K562 (cell line): ENCODE results near the gene SPEG. TPM values are rescaled to one million over a fixed set of nuclear protein-coding genes. Genes with fewer than 3 reads are reported as not detected.

Experiments used
- ATAC-seq: fragments of 200-7000 bp; cut with Tn5 transposase; 3 replicates; pipeline ENCODE4 v1.9.1; 2020; ENCODE audit warnings: moderate library complexity
- BruUV-seq: library from RNA; stranded (reverse); fragments of 400-500 nt; replicated peaks from 2 replicates; lab custom pipeline; 2021; lab: Mats Ljungman, UMichigan
- CTCF ChIA-PET: fragments of 300-600 bp; formaldehyde crosslinking; extraction: SDS; loops from one replicate; lab custom pipeline; 2021; ENCODE audit warnings: low intra/inter-chr PET ratio; lab: Yijun Ruan, JAX
- POLR2A ChIA-PET: fragments of 300-600, 350-650 bp; sonication (Branson Sonifier 250); formaldehyde crosslinking; extraction: SDS; loops from one replicate; lab custom pipeline; 2021; ENCODE audit warnings: antibody characterized with exemption, inconsistent platforms; lab: Yijun Ruan, JAX
- DNase-seq, 4 experiments: peaks; one replicate each; pipeline versions ENCODE4 v3.0.0 to v3.0.0-alpha.2; 2011 to 2018; ENCODE audit warnings: low spot score in 3 of 4, mixed read lengths in 3 of 4; ENCODE audit errors: extremely low read depth in 1 of 4
- FAIRE-seq: peaks from 2 replicates; lab custom pipeline; 2011; peaks lifted over from hg19 to GRCh38; lab: Jason Lieb, UNC
- H2AFZ ChIP-seq: 2 replicates; pipeline ENCODE4 v1.6.0; 2011; ENCODE audit warnings: low read depth, low read length, control low read depth, inconsistent platforms
- H3K27ac ChIP-seq: fragments of 200-600 bp; 3 replicates; pipeline ENCODE4 v1.8.0; 2011; ENCODE audit warnings: low read depth, mild to moderate bottlenecking, control low read depth, inconsistent platforms, low read length, moderate library complexity, mixed read lengths; ENCODE audit errors: extremely low read depth
- H3K27me3 ChIP-seq, 2 experiments: fragments of 300-600 bp in 1 of 2; 2 replicates in 1 of 2; 3 replicates in 1 of 2; pipeline versions ENCODE4 v1.6.0 to v1.8.0; 2011; ENCODE audit warnings: inconsistent platforms in 2 of 2, low read length in 2 of 2, mild to moderate bottlenecking in 1 of 2, mixed read lengths in 1 of 2, moderate library complexity in 1 of 2; ENCODE audit not compliant: control insufficient read depth in 2 of 2, insufficient read depth in 2 of 2
- H3K36me3 ChIP-seq: fragments of 300-600 bp; 3 replicates; pipeline ENCODE4 v1.8.0; 2011; ENCODE audit warnings: mild to moderate bottlenecking, low read length, inconsistent platforms; ENCODE audit not compliant: control insufficient read depth, insufficient read depth
- H3K4me1 ChIP-seq, 2 experiments: fragments of 200-600 bp in 1 of 2; replicated peaks in 1 of 2; 2 replicates in 1 of 2; 3 replicates in 1 of 2; pipeline versions ENCODE4 v1.5.1 to v1.8.0; 2011; ENCODE audit warnings: inconsistent platforms in 2 of 2, low read length in 2 of 2, mild to moderate bottlenecking in 1 of 2, mixed read lengths in 1 of 2, moderate library complexity in 1 of 2; ENCODE audit not compliant: control insufficient read depth in 2 of 2, insufficient read depth in 2 of 2
- H3K4me2 ChIP-seq: 2 replicates; pipeline ENCODE4 v1.6.1; 2011; ENCODE audit warnings: low read length, control low read depth, inconsistent platforms, mixed read lengths; ENCODE audit not compliant: insufficient read depth
- H3K4me3 ChIP-seq: fragments of 200-600 bp; sonication (generic), shearing (Covaris generic); 2 replicates; pipeline ENCODE4 v1.5.1; 2016; ENCODE audit warnings: control low read depth, inconsistent platforms
- H3K79me2 ChIP-seq: fragments of 200-600 bp; 3 replicates; pipeline ENCODE4 v1.8.0; 2011; ENCODE audit warnings: low read length, inconsistent platforms; ENCODE audit not compliant: control insufficient read depth, insufficient read depth
- H3K9ac ChIP-seq, 2 experiments: 2 replicates each; pipeline versions ENCODE4 v1.6.0 to v1.6.1; 2011; ENCODE audit warnings: low read depth in 2 of 2, low read length in 2 of 2, control low read depth in 1 of 2, inconsistent platforms in 1 of 2, mild to moderate bottlenecking in 1 of 2, mixed read lengths in 1 of 2; ENCODE audit not compliant: insufficient read depth in 1 of 2
- H3K9me1 ChIP-seq: one replicate; pipeline ENCODE4 v1.6.0; 2011; ENCODE audit warnings: inconsistent platforms, mild to moderate bottlenecking, low read length, moderate library complexity; ENCODE audit not compliant: control insufficient read depth, insufficient read depth
- H3K9me3 ChIP-seq: replicated peaks from 2 replicates; pipeline ENCODE4 v1.5.1; 2011; ENCODE audit warnings: low read depth, low read length, inconsistent platforms; ENCODE audit not compliant: control insufficient read depth, insufficient read depth
- H4K20me1 ChIP-seq: replicated peaks from 2 replicates; pipeline ENCODE4 v1.6.1; 2011; ENCODE audit warnings: low read length, inconsistent platforms, mixed read lengths; ENCODE audit not compliant: control insufficient read depth, insufficient read depth
- ADNP ChIP-seq: fragments of 200-800 bp; sonication (Bioruptor generic); IDR thresholded peaks from 2 replicates; pipeline ENCODE4 v1.6.1; 2016; ENCODE audit warnings: missing genetic modification characterization, missing compliant biosample characterization
- ELK3 ChIP-seq: fragments of 450-650 bp; formaldehyde crosslinking; IDR thresholded peaks from 2 replicates; pipeline ENCODE4 v1.4.0; 2020; ENCODE audit warnings: mild to moderate bottlenecking
- HDAC2 ChIP-seq: fragments of 450-650 bp; IDR thresholded peaks from 2 replicates; pipeline ENCODE4 v1.6.1; 2016; ENCODE audit warnings: mild to moderate bottlenecking
- RBM22 ChIP-seq: fragments of 200-400 bp; formaldehyde crosslinking; IDR thresholded peaks from 2 replicates; pipeline ENCODE4 v1.6.1; 2018; ENCODE audit warnings: low read length, low read depth; ENCODE audit not compliant: poor library complexity, severe bottlenecking
- TAF1 ChIP-seq: IDR thresholded peaks from 2 replicates; pipeline ENCODE4 v1.6.1; 2011; ENCODE audit warnings: mild to moderate bottlenecking, low read length, moderate library complexity; ENCODE audit not compliant: insufficient read depth, control insufficient read depth, severe bottlenecking; ENCODE audit errors: extremely low read depth
- TRIM28 ChIP-seq: fragments of 450-650 bp; IDR thresholded peaks from 2 replicates; pipeline ENCODE4 v1.6.1; 2017
- ZBTB17 ChIP-seq: fragments of 450-650 bp; formaldehyde crosslinking; IDR thresholded peaks from 2 replicates; pipeline ENCODE4 v1.4.0; 2020; ENCODE audit warnings: mild to moderate bottlenecking
- ZKSCAN1 ChIP-seq: fragments of 150-350 bp; IDR thresholded peaks from 2 replicates; pipeline ENCODE4 v1.6.1; 2016; ENCODE audit warnings: low read depth, low read length
- ZNF431 ChIP-seq: sonication (generic); formaldehyde crosslinking; IDR thresholded peaks from 2 replicates; pipeline ENCODE4 v1.8.0; 2022; ENCODE audit warnings: mild to moderate bottlenecking, missing genetic modification reagents
- WGBS: fragments of 100-300 bp; shearing (Covaris generic); methylation state at CpG from one replicate; pipeline ENCODE4 v1.1.6; 2016; ENCODE audit warnings: low coverage, mixed read lengths; ENCODE audit not compliant: insufficient coverage; ENCODE audit errors: missing lambda C conversion rate; 5-methylcytosine and 5-hydroxymethylcytosine counted together
- in situ Hi-C: fragments of 300-500 bp; cut with MboI; formaldehyde crosslinking; loops from 4 replicates; pipeline ENCODE4 v1.15.0; 2018; ENCODE audit warnings: inconsistent platforms, mixed read lengths
- intact Hi-C: fragments of 100-400 bp; cut with micrococcal nuclease; formaldehyde crosslinking; loops from 2 replicates; pipeline ENCODE4 v1.14.2; 2022
- polyA plus RNA-seq, 8 experiments: library from polyadenylated mRNA; depleted of rRNA in 4 of 8; stranded (reverse) in 5 of 8; unstranded in 3 of 8; fragments of >200 nt; fragmentation: Nextera tagmentation in 2 of 8; fragmentation: Illumina TruSeq in 1 of 8; extraction: Ambion mirVana in 2 of 8; extraction: Trizol in 1 of 8; gene quantifications; 2 replicates each; pipeline versions ENCODE4 v1.2.1 to v1.2.3, GENCODE V29; 2011 to 2014; ENCODE audit warnings: inconsistent platforms in 1 of 8, missing spikeins in 1 of 8
- total RNA-seq, 7 experiments: library from RNA; depleted of rRNA in 6 of 7; stranded (reverse); fragments of >200 nt in 6 of 7; fragmentation: Illumina TruSeq in 2 of 7; extraction: Trizol in 2 of 7; gene quantifications; 2 replicates each; pipeline versions ENCODE4 v1.2.1 to v1.2.3, GENCODE V29; 2011 to 2021; ENCODE audit warnings: low replicate concordance in 1 of 7

Gene SPEG
- total and polyA plus RNA-seq, 9 of the 15 experiments (the other 6 are each of a cell fraction or from before 2014, with no cell fraction given): 0.49 to 8.7 (median 3.0) TPM

GRCh38 chr2:219408204-219408603, 26.4 kb upstream of the SPEG start:
- TF ChIP-seq HDAC2 (no peak), ZBTB17 (no peak), RBM22 (no peak), ELK3 (CRISPR knock-in tag) (no peak), TAF1 (no peak), TRIM28 (no peak), ZKSCAN1 (no peak), ZNF431 (no peak), ADNP (tag) (no peak)
- DNase-seq: no peak
- peaks cover 10 to 17% of the 10 kb centered on the region in 2 experiments; a peak in 4 of 5 replicates for H3K4me1 ChIP-seq
- no peaks in the 10 kb centered on the region for H4K20me1 ChIP-seq
- H3K9me3 ChIP-seq: peaks cover 2% of the 10 kb centered on the region
- no peak overlapping the region for H3K4me3 ChIP-seq
- intact Hi-C loops: no loop called here
- WGBS: 90% methylated on average over 2 of the region's 5 CpGs
- no peaks in the 10 kb centered on the region for H3K27me3 ChIP-seq
- H3K9me1 ChIP-seq: no peaks in the 10 kb centered on the region
- in situ Hi-C loops: loop anchor here (5.0 kb wide), 1 partner anchor 124 kb away; no protein-coding TSS in a partner anchor
- H3K4me2 ChIP-seq: no peak overlapping the region
- no peaks in the 10 kb centered on the region for H3K79me2 ChIP-seq
- no peak overlapping the region; the same call in 2 of the 3 replicates for H3K27ac ChIP-seq
- H2AFZ ChIP-seq: no peak overlapping the region
- POLR2A ChIA-PET: interaction anchor here (0.5 to 0.6 kb wide), 3 partner anchors 65 to 157 kb away, joined by 3 to 4 read pairs (median 3); no protein-coding TSS in a partner anchor
- CTCF ChIA-PET: no interaction called here
- FAIRE-seq: no peak
- no TSS peak for BruUV-seq
- no peaks in the 10 kb centered on the region for H3K36me3 ChIP-seq
- ATAC-seq: no peak
- H3K9ac ChIP-seq: no peak overlapping the region
